HepG2 (cell line): ENCODE data around the gene PHF3. TPM values are rescaled to one million over a fixed set of nuclear protein-coding genes. Genes with fewer than 3 reads are reported as not detected.

Experiments used
- ATAC-seq: fragments of 200-7000 bp; cut with Tn5 transposase; 3 replicates; pipeline ENCODE4 v1.9.1; 2020; ENCODE audit warnings: mild to moderate bottlenecking, moderate library complexity
- BruUV-seq: library from RNA; stranded (reverse); fragments of 400-500 nt; replicated peaks from 2 replicates; lab custom pipeline; 2021; lab: Mats Ljungman, UMichigan
- CTCF ChIA-PET: fragments of 300-600 bp; formaldehyde crosslinking; extraction: SDS; loops from one replicate; lab custom pipeline; 2021; ENCODE audit warnings: low total read pairs, inconsistent platforms, low intra/inter-chr PET ratio; lab: Yijun Ruan, JAX
- POLR2A ChIA-PET: fragments of 350-600 bp; sonication (Branson Sonifier 250); formaldehyde crosslinking; loops from one replicate; lab custom pipeline; 2020; ENCODE audit warnings: antibody characterized with exemption, inconsistent platforms; lab: Yijun Ruan, JAX
- DNase-seq: peaks from one replicate; pipeline ENCODE4 v3.0.0-alpha.2; 2015; ENCODE audit warnings: low spot score
- FAIRE-seq: peaks from 3 replicates; lab custom pipeline; 2011; peaks lifted over from hg19 to GRCh38; lab: Jason Lieb, UNC
- H2AFZ ChIP-seq: one replicate; pipeline ENCODE4 v1.6.1; 2011; ENCODE audit warnings: low read length, inconsistent platforms
- H3K27ac ChIP-seq: fragments of 300-600 bp; 3 replicates; pipeline ENCODE4 v1.8.0; 2011; ENCODE audit warnings: mixed run types, mild to moderate bottlenecking, mixed read lengths, low read length, inconsistent platforms; ENCODE audit not compliant: insufficient read depth; ENCODE audit errors: extremely low read length
- H3K27me3 ChIP-seq, 2 experiments: fragments of 200-600 bp in 1 of 2; 2 replicates in 1 of 2; 3 replicates in 1 of 2; pipeline versions ENCODE4 v1.6.0 to v1.8.0; 2011; ENCODE audit warnings: low read length in 2 of 2, mild to moderate bottlenecking in 2 of 2, moderate library complexity in 2 of 2, inconsistent platforms in 1 of 2; ENCODE audit not compliant: insufficient read depth in 2 of 2, control insufficient read depth in 1 of 2
- H3K36me3 ChIP-seq, 2 experiments: fragments of 200-600 bp in 1 of 2; replicated peaks in 1 of 2; 2 replicates in 1 of 2; 3 replicates in 1 of 2; pipeline versions ENCODE4 v1.5.1 to v1.8.0; 2011; ENCODE audit warnings: low read length in 2 of 2, inconsistent platforms in 1 of 2; ENCODE audit not compliant: insufficient read depth in 2 of 2, control insufficient read depth in 1 of 2
- H3K4me1 ChIP-seq: 2 replicates; pipeline ENCODE4 v1.5.1; 2012; ENCODE audit warnings: low read length, inconsistent platforms; ENCODE audit not compliant: insufficient read depth
- H3K4me2 ChIP-seq: 2 replicates; pipeline ENCODE4 v1.6.0; 2011; ENCODE audit warnings: low read depth, low read length, inconsistent platforms
- H3K4me3 ChIP-seq, 3 experiments: fragments of 200-600 bp in 1 of 3; sonication (generic), shearing (Covaris generic) in 1 of 3; replicated peaks in 1 of 3; 2 replicates each; pipeline ENCODE4 v1.5.1; 2011 to 2016; ENCODE audit warnings: low read length in 3 of 3, inconsistent platforms in 2 of 3, low read depth in 2 of 3, mild to moderate bottlenecking in 2 of 3, control low read depth in 1 of 3, mixed read lengths in 1 of 3; ENCODE audit not compliant: insufficient read depth in 1 of 3
- H3K79me2 ChIP-seq: one replicate; pipeline ENCODE4 v1.6.1; 2011; ENCODE audit warnings: low read length, inconsistent platforms; ENCODE audit not compliant: insufficient read depth
- H3K9ac ChIP-seq: 2 replicates; pipeline ENCODE4 v1.6.0; 2011; ENCODE audit warnings: mild to moderate bottlenecking, low read depth, low read length, inconsistent platforms; ENCODE audit not compliant: insufficient read depth
- H3K9me3 ChIP-seq: 2 replicates; pipeline ENCODE4 v1.5.1; 2012; ENCODE audit warnings: mild to moderate bottlenecking, low read length
- H4K20me1 ChIP-seq: 2 replicates; pipeline ENCODE4 v1.6.0; 2011; ENCODE audit warnings: inconsistent platforms, mild to moderate bottlenecking, low read length, moderate library complexity; ENCODE audit not compliant: insufficient read depth
- ARID5B ChIP-seq: IDR thresholded peaks from 2 replicates; pipeline ENCODE4 v1.4.0; 2020; ENCODE audit warnings: mild to moderate bottlenecking, missing genetic modification reagents
- DBP ChIP-seq: sonication (generic); formaldehyde crosslinking; IDR thresholded peaks from 2 replicates; pipeline ENCODE4 v1.4.0; 2020; ENCODE audit warnings: missing genetic modification reagents; ENCODE audit errors: not compliant biosample characterization
- GATA4 ChIP-seq: sonication (generic); IDR thresholded peaks from 2 replicates; pipeline ENCODE4 v1.6.1; 2016; ENCODE audit warnings: antibody characterized with exemption, low read depth, borderline replicate concordance
- PLSCR1 ChIP-seq: sonication (generic); formaldehyde crosslinking; IDR thresholded peaks from 2 replicates; pipeline ENCODE4 v1.5.0; 2020; ENCODE audit warnings: missing genetic modification reagents, mild to moderate bottlenecking, borderline replicate concordance
- REST ChIP-seq, 2 experiments: IDR thresholded peaks; 2 replicates each; pipeline ENCODE4 v1.6.1; 2011 to 2012; ENCODE audit warnings: low read length in 2 of 2, borderline replicate concordance in 1 of 2, low read depth in 1 of 2, mild to moderate bottlenecking in 1 of 2, moderate library complexity in 1 of 2
- SMAD3 ChIP-seq: sonication (generic); formaldehyde crosslinking; IDR thresholded peaks from 2 replicates; pipeline ENCODE4 v1.4.0; 2020; ENCODE audit warnings: missing genetic modification reagents
- STAT6 ChIP-seq: sonication (generic); formaldehyde crosslinking; IDR thresholded peaks from 2 replicates; pipeline ENCODE4 v1.4.0; 2020; ENCODE audit warnings: missing genetic modification reagents, mild to moderate bottlenecking, borderline replicate concordance
- YEATS4 ChIP-seq: sonication (generic); formaldehyde crosslinking; IDR thresholded peaks from 2 replicates; pipeline ENCODE4 v1.4.0; 2020; ENCODE audit warnings: missing genetic modification reagents, borderline replicate concordance
- ZNF256 ChIP-seq: sonication (generic); formaldehyde crosslinking; conservative IDR thresholded peaks from 2 replicates; pipeline ENCODE4 v1.4.0; 2020; ENCODE audit warnings: missing genetic modification reagents
- ZNF432 ChIP-seq: sonication (generic); formaldehyde crosslinking; IDR thresholded peaks from 2 replicates; pipeline ENCODE4 v1.5.0; 2020; ENCODE audit warnings: missing genetic modification reagents, mild to moderate bottlenecking, borderline replicate concordance
- ZNF839 ChIP-seq: sonication (generic); formaldehyde crosslinking; IDR thresholded peaks from 2 replicates; pipeline ENCODE4 v1.4.0; 2020; ENCODE audit warnings: missing genetic modification reagents, mild to moderate bottlenecking, borderline replicate concordance
- in situ Hi-C: cut with HindIII; loops from 2 replicates; pipeline ENCODE4 v1.10.0; 2017; ENCODE audit warnings: low pct_unique_long_range_greater_than_20kb; ENCODE audit not compliant: extremely low pct_ligation_motif_present
- intact Hi-C: fragments of 100-400 bp; cut with micrococcal nuclease; formaldehyde crosslinking; loops from one replicate; pipeline ENCODE4 v1.10.0; 2022; ENCODE audit not compliant: unreplicated experiment
- polyA plus RNA-seq, 8 experiments: library from polyadenylated mRNA; depleted of rRNA in 3 of 8; stranded (reverse) in 7 of 8; unstranded in 1 of 8; fragments of >200 nt; fragmentation: Illumina TruSeq in 4 of 8; extraction: Trizol in 4 of 8; gene quantifications; 2 replicates each; pipeline versions ENCODE4 v1.2.1 to v1.2.3, GENCODE V29; 2011 to 2016; ENCODE audit warnings: low read depth in 4 of 8, missing spikeins in 1 of 8, mixed read lengths in 1 of 8; ENCODE audit not compliant: insufficient read depth in 1 of 8
- total RNA-seq, 5 experiments: library from RNA; depleted of rRNA; stranded (reverse); fragments of >200 nt; fragmentation: Illumina TruSeq; extraction: Trizol; gene quantifications; 2 replicates each; pipeline ENCODE4 v1.2.3, GENCODE V29; 2016; ENCODE audit warnings: low read depth in 1 of 5

Gene PHF3
- total and polyA plus RNA-seq, 2 of the 13 experiments (the other 11 are each of a cell fraction or from before 2014, with no cell fraction given): 19.8 to 70.4 TPM

- Histone ChIP-seq H4K20me1 (no peaks in the 10 kb centered on the region), H3K27me3 (no peaks in the 10 kb centered on the region), H3K9ac (no peak overlapping the region), H2AFZ (no peak overlapping the region), H3K4me2 (no peak overlapping the region), H3K9me3 (no peaks in the 10 kb centered on the region), H3K4me1 (no peaks in the 10 kb centered on the region), H3K36me3 (peaks cover 3 to 17% of the 10 kb centered on the region in 2 experiments), H3K79me2 (peaks cover 11% of the 10 kb centered on the region), H3K4me3 (no peak overlapping the region), H3K27ac (no peak overlapping the region)
- POLR2A ChIA-PET: no interaction called here
- DNase-seq: no peak
- ATAC-seq: no peak
- in situ Hi-C loops: no loop called here
- intact Hi-C loops: no loop called here
- CTCF ChIA-PET: no interaction called here
- BruUV-seq: no TSS peak
- FAIRE-seq: no peak
- TF ChIP-seq REST (IDR thresholded peaks at IDR 0.05; ENCODE audit: borderline replicate concordance in 1 of 2, low read depth in 1 of 2, low read length in 2 of 2) (no peak), ZNF256 (CRISPR knock-in tag) (no peak), DBP (no peak), SMAD3 (no peak), STAT6 (CRISPR knock-in tag) (no peak), ZNF839 (CRISPR knock-in tag) (no peak), YEATS4 (CRISPR knock-in tag) (no peak), ARID5B (CRISPR knock-in tag) (no peak), ZNF432 (CRISPR knock-in tag) (no peak), PLSCR1 (CRISPR knock-in tag) (no peak), GATA4 (no peak)
Measured at GRCh38 chr6:63690221-63690620, 54.6 kb downstream of the PHF3 start.
